GM12874 (cell line): ENCODE data around the gene ZFYVE19.

Experiments
- TF ChIP-seq, protein P1 (sequence below): IDR thresholded peaks from 2 replicates; pipeline ENCODE4 v1.5.1; 2011; ENCODE audit warnings: low read depth, mild to moderate bottlenecking, control low read depth, low read length, moderate library complexity; ENCODE audit not compliant: insufficient read depth

The ZFYVE19 gene

GRCh38 chr15:40845511-40846284 lies 38.8 kb downstream of the ZFYVE19 start:
- TF ChIP-seq, protein P1, sequence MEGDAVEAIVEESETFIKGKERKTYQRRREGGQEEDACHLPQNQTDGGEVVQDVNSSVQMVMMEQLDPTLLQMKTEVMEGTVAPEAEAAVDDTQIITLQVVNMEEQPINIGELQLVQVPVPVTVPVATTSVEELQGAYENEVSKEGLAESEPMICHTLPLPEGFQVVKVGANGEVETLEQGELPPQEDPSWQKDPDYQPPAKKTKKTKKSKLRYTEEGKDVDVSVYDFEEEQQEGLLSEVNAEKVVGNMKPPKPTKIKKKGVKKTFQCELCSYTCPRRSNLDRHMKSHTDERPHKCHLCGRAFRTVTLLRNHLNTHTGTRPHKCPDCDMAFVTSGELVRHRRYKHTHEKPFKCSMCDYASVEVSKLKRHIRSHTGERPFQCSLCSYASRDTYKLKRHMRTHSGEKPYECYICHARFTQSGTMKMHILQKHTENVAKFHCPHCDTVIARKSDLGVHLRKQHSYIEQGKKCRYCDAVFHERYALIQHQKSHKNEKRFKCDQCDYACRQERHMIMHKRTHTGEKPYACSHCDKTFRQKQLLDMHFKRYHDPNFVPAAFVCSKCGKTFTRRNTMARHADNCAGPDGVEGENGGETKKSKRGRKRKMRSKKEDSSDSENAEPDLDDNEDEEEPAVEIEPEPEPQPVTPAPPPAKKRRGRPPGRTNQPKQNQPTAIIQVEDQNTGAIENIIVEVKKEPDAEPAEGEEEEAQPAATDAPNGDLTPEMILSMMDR = no peak

DNA sequence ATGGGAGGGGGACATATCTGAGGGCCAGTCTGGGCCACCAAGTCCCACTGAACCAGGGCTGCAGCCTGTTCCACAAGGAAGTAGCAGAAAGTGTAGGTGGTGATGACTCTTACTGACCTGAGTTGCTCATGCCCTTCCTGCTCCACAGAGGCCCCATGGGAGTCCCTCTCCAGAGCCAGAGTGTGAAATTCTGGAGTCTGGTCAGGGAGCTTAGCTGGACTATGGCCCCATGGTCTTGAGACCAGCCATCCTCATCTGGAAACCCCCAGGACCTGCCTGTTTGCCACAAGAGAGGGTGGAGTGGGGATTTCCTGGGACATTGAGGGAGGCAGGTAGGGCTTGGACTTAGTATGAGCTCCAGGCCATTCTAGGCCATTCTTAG lies 39.9 kb downstream of the ZFYVE19 start:
- TF ChIP-seq, protein P1 = no peak

DNA sequence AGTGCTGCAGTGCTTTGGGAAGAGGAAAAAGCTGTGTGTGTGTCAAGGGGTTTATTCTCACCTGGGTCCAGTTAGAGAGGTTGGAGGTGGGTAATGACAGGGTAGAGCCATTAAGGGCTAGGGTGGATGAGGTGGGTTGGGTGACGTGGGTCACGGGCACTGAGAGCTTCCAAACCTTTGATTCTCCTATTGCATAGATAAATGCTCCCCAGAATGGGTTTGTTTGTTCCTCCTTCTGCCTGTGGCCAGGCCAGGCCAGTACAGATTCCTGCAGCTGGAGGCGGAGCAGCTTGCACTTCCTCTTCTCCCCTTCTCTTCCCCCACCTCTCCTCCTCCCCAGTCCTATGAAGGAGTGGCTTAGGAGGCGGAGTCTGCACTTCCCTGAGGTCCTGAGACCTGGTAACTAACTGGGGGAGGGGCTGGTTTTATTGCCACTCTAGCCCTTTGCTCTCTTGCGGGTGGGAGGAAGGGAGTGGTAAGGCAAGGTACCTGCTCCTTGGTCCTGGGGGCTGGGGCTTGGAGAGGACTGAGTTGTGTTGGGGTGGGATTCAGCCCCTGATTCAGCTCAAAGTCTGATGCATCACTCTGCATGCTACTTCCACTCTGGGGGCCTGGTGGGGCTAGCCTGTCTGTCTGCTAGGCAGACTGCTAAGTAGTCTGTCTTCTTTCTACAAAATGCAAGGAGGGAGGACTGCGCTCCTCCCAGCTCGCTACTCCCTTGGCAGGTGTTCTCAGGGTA lies 40.5 kb downstream of the ZFYVE19 start:
- TF ChIP-seq, protein P1 = no peak

DNA sequence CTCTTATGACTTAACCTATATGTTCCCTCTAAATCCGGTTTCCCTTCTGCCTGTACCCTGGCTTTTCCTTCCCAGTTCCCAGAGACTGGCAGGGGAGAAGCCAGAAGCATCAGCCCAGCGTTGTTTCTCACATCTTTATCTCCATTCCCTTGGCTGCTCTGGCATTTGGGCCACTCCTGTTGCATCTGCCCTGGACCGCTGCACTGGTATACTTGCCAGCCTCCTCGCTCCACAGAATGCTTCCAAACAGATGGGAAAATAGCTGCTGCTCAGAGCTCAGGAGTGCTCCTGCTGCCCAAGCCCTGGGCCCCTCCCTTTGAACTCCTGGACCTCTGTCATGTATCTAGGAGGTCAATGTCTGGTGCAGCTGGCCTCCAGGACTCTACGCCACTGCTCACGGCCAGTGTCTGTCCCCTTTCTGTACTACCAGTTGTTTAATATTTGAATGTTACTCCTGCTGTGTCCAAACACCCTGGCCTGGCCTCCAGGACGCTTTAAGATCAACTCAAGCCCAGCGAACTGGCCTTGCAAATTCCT lies 43.8 kb downstream of the ZFYVE19 start:
- TF ChIP-seq, protein P1 = no peak

- TF ChIP-seq, protein P1 = no peak
Observed at GRCh38 chr15:40852529-40852928, 45.6 kb downstream of the ZFYVE19 start.

DNA sequence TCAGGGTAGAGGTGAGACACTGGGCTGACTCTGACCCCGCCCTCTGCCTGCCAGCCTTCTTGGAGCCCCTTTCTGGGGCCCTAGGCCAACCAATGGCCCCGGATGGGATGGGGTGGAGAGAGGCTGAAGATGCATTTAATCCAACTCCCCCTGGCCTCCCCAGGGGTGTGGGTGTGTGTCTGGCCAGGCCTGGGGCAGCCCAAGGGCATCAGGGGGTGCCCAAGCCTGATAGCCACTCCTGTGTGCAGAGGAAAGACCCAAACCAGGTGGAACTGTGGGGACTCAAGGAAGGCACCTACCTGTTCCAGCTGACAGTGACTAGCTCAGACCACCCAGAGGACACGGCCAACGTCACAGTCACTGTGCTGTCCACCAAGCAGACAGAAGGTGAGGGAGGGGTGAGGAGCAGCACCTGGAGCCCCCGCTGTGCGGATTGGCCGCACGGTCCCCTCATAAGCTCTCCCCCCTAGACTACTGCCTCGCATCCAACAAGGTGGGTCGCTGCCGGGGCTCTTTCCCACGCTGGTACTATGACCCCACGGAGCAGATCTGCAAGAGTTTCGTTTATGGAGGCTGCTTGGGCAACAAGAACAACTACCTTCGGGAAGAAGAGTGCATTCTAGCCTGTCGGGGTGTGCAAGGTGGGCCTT lies 46.5 kb downstream of the ZFYVE19 start:
- TF ChIP-seq, protein P1 = no peak

DNA sequence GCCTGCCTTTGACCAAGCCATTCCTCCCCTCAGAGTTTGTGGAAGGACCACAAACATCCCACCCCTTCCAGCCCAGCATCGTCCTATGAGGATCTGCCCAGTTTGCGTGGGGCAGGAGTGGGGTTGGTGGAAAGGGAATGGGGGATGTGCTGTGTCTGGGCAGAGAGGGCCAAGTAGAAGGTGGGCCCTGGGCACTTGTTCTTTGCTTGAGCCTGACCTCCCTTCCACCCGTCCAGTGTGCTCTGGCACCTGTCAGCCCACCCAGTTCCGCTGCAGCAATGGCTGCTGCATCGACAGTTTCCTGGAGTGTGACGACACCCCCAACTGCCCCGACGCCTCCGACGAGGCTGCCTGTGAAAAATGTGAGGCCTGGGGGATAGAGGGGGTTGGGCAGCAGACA lies 47.3 kb downstream of the ZFYVE19 start:
- TF ChIP-seq, protein P1 = no peak
